ENCODE results near the gene FRMPD2. TPM values are rescaled to one million over a fixed set of nuclear protein-coding genes. Genes with fewer than 3 reads are reported as not detected.
"Not testable (repeated sequence)": the region's sequence is repeated elsewhere in the genome, so short reads cannot be mapped to it uniquely, and the experiment has no call there.

FRMPD2 gene
- total and polyA plus RNA-seq, 12 donors, result under 0.01 to 0.55 TPM; not detected in 10

GRCh38 chr10:48285710-48286109 lies 11.2 kb upstream of the FRMPD2 start:
- 59 to 80% (median 72%) methylated on average over 4 to 5 of the region's 5 CpGs for WGBS, 4 donors
- H3K36me3 ChIP-seq (replicated peaks in 1 of 2), result no peaks in the 10 kb centered on the region
- H3K27ac ChIP-seq, result no peak overlapping the region
- no peaks in the 10 kb centered on the region for H3K4me1 ChIP-seq (replicated peaks in 1 of 2)
- no peak overlapping the region for H3K4me3 ChIP-seq
- intact Hi-C loops (cut with DNase I), result no loop called here
- H3K9me3 ChIP-seq (replicated peaks in 1 of 3), result no peaks in the 10 kb centered on the region
- TF ChIP-seq CTCF (IDR thresholded peaks at IDR 0.05) (no peak), POLR2A (IDR thresholded peaks at IDR 0.05) (no peak)
- no peak for DNase-seq
- no peaks in the 10 kb centered on the region for H3K27me3 ChIP-seq

GRCh38 chr10:48284811-48285210 lies 10.3 kb upstream of the FRMPD2 start:
- no peak for DNase-seq
- no peaks in the 10 kb centered on the region for H3K27me3 ChIP-seq
- H3K4me3 ChIP-seq, result no peak overlapping the region
- TF ChIP-seq POLR2A (IDR thresholded peaks at IDR 0.05), result no peak
- TF ChIP-seq CTCF (IDR thresholded peaks at IDR 0.05), result no peak
- H3K9me3 ChIP-seq (replicated peaks in 1 of 3), result no peaks in the 10 kb centered on the region
- H3K4me1 ChIP-seq (replicated peaks in 1 of 2), result no peaks in the 10 kb centered on the region
- H3K27ac ChIP-seq, result no peak overlapping the region
- WGBS, 4 donors, result 42 to 74% (median 57%) methylated on average over 3 to 4 of the region's 4 CpGs
- no peaks in the 10 kb centered on the region for H3K36me3 ChIP-seq (replicated peaks in 1 of 2)
- intact Hi-C loops (cut with DNase I), result no loop called here

- Histone ChIP-seq H3K27ac (no peak overlapping the region), H3K9me3 (replicated peaks in 1 of 3) (no peaks in the 10 kb centered on the region), H3K4me1 (replicated peaks in 1 of 2) (no peaks in the 10 kb centered on the region), H3K4me3 (no peak overlapping the region), H3K27me3 (no peaks in the 10 kb centered on the region), H3K36me3 (replicated peaks in 1 of 2) (no peaks in the 10 kb centered on the region)
- intact Hi-C loops (cut with DNase I), result no loop called here
- no peak for DNase-seq
- TF ChIP-seq CTCF (IDR thresholded peaks at IDR 0.05) (no peak), POLR2A (IDR thresholded peaks at IDR 0.05) (no peak)
- WGBS, 4 donors, result 73 to 92% (median 85%) methylated on average over 2 of the region's 2 CpGs
Measured at GRCh38 chr10:48284002-48284546, 9.6 kb upstream of the FRMPD2 start.

GRCh38 chr10:48282829-48283228 lies 8.3 kb upstream of the FRMPD2 start:
- no peak overlapping the region for H3K27ac ChIP-seq
- H3K9me3 ChIP-seq (replicated peaks in 1 of 3), result no peaks in the 10 kb centered on the region
- TF ChIP-seq POLR2A (IDR thresholded peaks at IDR 0.05) (no peak), CTCF (IDR thresholded peaks at IDR 0.05) (no peak)
- H3K4me1 ChIP-seq (replicated peaks in 1 of 2), result no peaks in the 10 kb centered on the region
- H3K36me3 ChIP-seq (replicated peaks in 1 of 2), result no peaks in the 10 kb centered on the region
- intact Hi-C loops (cut with DNase I), result no loop called here
- H3K27me3 ChIP-seq, result no peaks in the 10 kb centered on the region
- no peak for DNase-seq
- no peak overlapping the region for H3K4me3 ChIP-seq

- H3K36me3 ChIP-seq (replicated peaks in 1 of 2); DNase-seq; H3K27me3 ChIP-seq; intact Hi-C loops (cut with DNase I); H3K27ac ChIP-seq; H3K4me3 ChIP-seq; H3K9me3 ChIP-seq (replicated peaks in 1 of 3); H3K4me1 ChIP-seq (replicated peaks in 1 of 2): not testable (repeated sequence)
- WGBS, 4 donors, result 64 to 74% (median 70%) methylated on average over 4 of the region's 4 CpGs
Measured at GRCh38 chr10:48281697-48282096, 7.2 kb upstream of the FRMPD2 start.

Measured in adrenal gland (tissue), 12 donors.